Neural progenitor cell (in vitro differentiated cells): ENCODE measurements around the gene VWF. TPM values are rescaled to one million over a fixed set of nuclear protein-coding genes. Genes with fewer than 3 reads are reported as not detected.

Source experiments
- DNase-seq: peaks from one replicate; pipeline ENCODE4 v3.0.0-alpha.2; 2016; ENCODE audit warnings: low spot score
- H2AFZ ChIP-seq: fragments of 200-600 bp; sonication (generic); replicated peaks from 2 replicates; pipeline ENCODE4 v1.6.1; 2016; ENCODE audit warnings: antibody characterized with exemption
- H3F3A ChIP-seq: fragments of 200-600 bp; sonication (generic); 2 replicates; pipeline ENCODE4 v1.6.1; 2016; ENCODE audit warnings: antibody characterized with exemption, low read depth
- H3K27ac ChIP-seq: fragments of 200-600 bp; sonication (generic); 2 replicates; pipeline ENCODE4 v1.5.1; 2016; ENCODE audit warnings: mild to moderate bottlenecking
- H3K27me3 ChIP-seq: fragments of 200-600 bp; sonication (generic); 2 replicates; pipeline ENCODE4 v1.6.1; 2016; ENCODE audit warnings: mild to moderate bottlenecking, moderate library complexity
- H3K36me3 ChIP-seq: fragments of 200-600 bp; sonication (generic); 2 replicates; pipeline ENCODE4 v1.5.1; 2016
- H3K4me1 ChIP-seq: fragments of 200-600 bp; sonication (generic); 2 replicates; pipeline ENCODE4 v1.6.1; 2016; ENCODE audit warnings: mixed run types
- H3K4me2 ChIP-seq: fragments of 200-600 bp; sonication (generic); 2 replicates; pipeline ENCODE4 v1.6.1; 2016
- H3K4me3 ChIP-seq: fragments of 200-600 bp; sonication (generic); 2 replicates; pipeline ENCODE4 v1.5.1; 2016
- H3K79me2 ChIP-seq: fragments of 200-600 bp; sonication (generic); 2 replicates; pipeline ENCODE4 v1.6.1; 2016; ENCODE audit warnings: low read depth
- H3K9ac ChIP-seq: fragments of 200-600 bp; sonication (generic); 2 replicates; pipeline ENCODE4 v1.6.1; 2016
- H3K9me3 ChIP-seq: fragments of 200-600 bp; sonication (generic); 2 replicates; pipeline ENCODE4 v1.5.1; 2016; ENCODE audit warnings: low read depth
- H4K20me1 ChIP-seq: fragments of 200-600 bp; sonication (generic); 2 replicates; pipeline ENCODE4 v1.6.1; 2016; ENCODE audit warnings: low read depth
- H3K27ac Mint-ChIP-seq: 3 replicates; pipeline ENCODE4 v1.8.0; 2021; ENCODE audit warnings: mixed read lengths
- H3K27me3 Mint-ChIP-seq: 2 replicates; pipeline ENCODE4 v1.8.0; 2022; ENCODE audit warnings: low read depth, mild to moderate bottlenecking, inconsistent platforms, moderate library complexity, mixed read lengths; ENCODE audit not compliant: insufficient read depth
- H3K36me3 Mint-ChIP-seq: 3 replicates; pipeline ENCODE4 v1.8.0; 2021; ENCODE audit warnings: mixed read lengths
- H3K4me1 Mint-ChIP-seq: 3 replicates; pipeline ENCODE4 v1.8.0; 2021; ENCODE audit warnings: mixed read lengths
- H3K4me3 Mint-ChIP-seq: 3 replicates; pipeline ENCODE4 v1.8.0; 2021; ENCODE audit warnings: mild to moderate bottlenecking, moderate library complexity, mixed read lengths
- H3K9me3 Mint-ChIP-seq: 3 replicates; pipeline ENCODE4 v1.8.0; 2020; ENCODE audit warnings: mixed read lengths
- CTCF ChIP-seq: fragments of 200-600 bp; sonication (generic); IDR thresholded peaks from 2 replicates; pipeline ENCODE4 v1.5.1; 2017; ENCODE audit warnings: antibody characterized with exemption, mild to moderate bottlenecking
- EZH2 ChIP-seq: fragments of 200-600 bp; sonication (generic); IDR thresholded peaks from 2 replicates; pipeline ENCODE4 v1.6.1; 2017; ENCODE audit warnings: antibody characterized with exemption, mild to moderate bottlenecking, moderate library complexity
- EZH2phosphoT487 ChIP-seq: fragments of 200-600 bp; sonication (generic); IDR thresholded peaks from 2 replicates; pipeline ENCODE4 v1.6.1; 2017; ENCODE audit warnings: antibody characterized with exemption
- total RNA-seq: library from RNA; depleted of rRNA; stranded (reverse); fragments of >200 nt; gene quantifications from 2 replicates; pipeline ENCODE4 v1.2.3, GENCODE V29; 2015; ENCODE audit warnings: low replicate concordance

VWF gene
- total RNA-seq, 1 donor from 2014 or later = 8.0 TPM

GRCh38 chr12:6077692-6078083 is 46.8 kb downstream of the VWF start:
- DNase-seq = no peak
- H3K27ac ChIP-seq = no peak overlapping the region
- H3K27ac Mint-ChIP-seq = peak overlapping the region; percentile 19
- H3K27me3 Mint-ChIP-seq = peaks cover 13% of the 10 kb centered on the region
- H3K4me1 Mint-ChIP-seq = peaks cover 45% of the 10 kb centered on the region
- H3K9me3 Mint-ChIP-seq = no peaks in the 10 kb centered on the region
- H3K36me3 ChIP-seq = no peaks in the 10 kb centered on the region
- H4K20me1 ChIP-seq = no peaks in the 10 kb centered on the region
- H3K4me1 ChIP-seq = peaks cover 9% of the 10 kb centered on the region
- H3K4me2 ChIP-seq = no peak overlapping the region
- no peaks in the 10 kb centered on the region for H3K27me3 ChIP-seq
- no peaks in the 10 kb centered on the region for H3K9me3 ChIP-seq
- H3K36me3 Mint-ChIP-seq = no peaks in the 10 kb centered on the region
- no peak overlapping the region for H2AFZ ChIP-seq
- H3K9ac ChIP-seq = no peak overlapping the region
- H3K79me2 ChIP-seq = no peaks in the 10 kb centered on the region
- H3K4me3 ChIP-seq = no peak overlapping the region
- H3K4me3 Mint-ChIP-seq = no peak overlapping the region
- H3F3A ChIP-seq = no peaks in the 10 kb centered on the region
- no peak for TF ChIP-seq EZH2
- no peak for TF ChIP-seq EZH2phosphoT487
- TF ChIP-seq CTCF = no peak

GRCh38 chr12:6076776-6077691 is 47.4 kb downstream of the VWF start:
- no peaks in the 10 kb centered on the region for H3K9me3 ChIP-seq
- H3K27me3 ChIP-seq = no peaks in the 10 kb centered on the region
- DNase-seq = no peak
- Mint-ChIP-seq H3K27ac (no peak overlapping the region), H3K36me3 (no peaks in the 10 kb centered on the region), H3K27me3 (peaks cover 19% of the 10 kb centered on the region), H3K4me1 (peaks cover 45% of the 10 kb centered on the region), H3K4me3 (no peak overlapping the region), H3K9me3 (no peaks in the 10 kb centered on the region)
- no peaks in the 10 kb centered on the region for H3K79me2 ChIP-seq
- no peak overlapping the region for H3K4me2 ChIP-seq
- H3F3A ChIP-seq = no peaks in the 10 kb centered on the region
- H3K36me3 ChIP-seq = no peaks in the 10 kb centered on the region
- no peak overlapping the region for H3K27ac ChIP-seq
- H3K9ac ChIP-seq = no peak overlapping the region
- H4K20me1 ChIP-seq = no peaks in the 10 kb centered on the region
- no peak for TF ChIP-seq EZH2
- TF ChIP-seq CTCF = no peak
- TF ChIP-seq EZH2phosphoT487 = no peak
- H3K4me1 ChIP-seq = peaks cover 9% of the 10 kb centered on the region
- no peak overlapping the region for H2AFZ ChIP-seq
- H3K4me3 ChIP-seq = no peak overlapping the region

- Mint-ChIP-seq H3K9me3 (no peaks in the 10 kb centered on the region), H3K27ac (no peak overlapping the region), H3K27me3 (peaks cover 21% of the 10 kb centered on the region), H3K4me1 (peaks cover 45% of the 10 kb centered on the region), H3K36me3 (no peaks in the 10 kb centered on the region), H3K4me3 (no peak overlapping the region)
- no peaks in the 10 kb centered on the region for H4K20me1 ChIP-seq
- H3K27me3 ChIP-seq = no peaks in the 10 kb centered on the region
- DNase-seq = no peak
- H3K4me3 ChIP-seq = no peak overlapping the region
- H3K4me2 ChIP-seq = no peak overlapping the region
- H3K9me3 ChIP-seq = no peaks in the 10 kb centered on the region
- H3K4me1 ChIP-seq = peaks cover 9% of the 10 kb centered on the region
- H3K79me2 ChIP-seq = no peaks in the 10 kb centered on the region
- H3K36me3 ChIP-seq = no peaks in the 10 kb centered on the region
- TF ChIP-seq EZH2phosphoT487 (no peak), EZH2 (no peak), CTCF (no peak)
- H3F3A ChIP-seq = no peaks in the 10 kb centered on the region
- no peak overlapping the region for H3K27ac ChIP-seq
- no peak overlapping the region for H3K9ac ChIP-seq
- no peak overlapping the region for H2AFZ ChIP-seq
Observed at GRCh38 chr12:6076346-6076745, 48.1 kb downstream of the VWF start.
